ENCODE measurements around the gene GFRA4.

GFRA4 gene

GRCh38 chr20:3663031-3663701 lies at the start of gene GFRA4:
Gene GFRA4, minus strand, starts transcription at chr20:3663399. Its CDS starts 0 bp downstream, at chr20:3663399.
- DNase-seq (ENCODE audit: low read depth in 3 of 3, low spot score in 1 of 3) = no peak

DNA sequence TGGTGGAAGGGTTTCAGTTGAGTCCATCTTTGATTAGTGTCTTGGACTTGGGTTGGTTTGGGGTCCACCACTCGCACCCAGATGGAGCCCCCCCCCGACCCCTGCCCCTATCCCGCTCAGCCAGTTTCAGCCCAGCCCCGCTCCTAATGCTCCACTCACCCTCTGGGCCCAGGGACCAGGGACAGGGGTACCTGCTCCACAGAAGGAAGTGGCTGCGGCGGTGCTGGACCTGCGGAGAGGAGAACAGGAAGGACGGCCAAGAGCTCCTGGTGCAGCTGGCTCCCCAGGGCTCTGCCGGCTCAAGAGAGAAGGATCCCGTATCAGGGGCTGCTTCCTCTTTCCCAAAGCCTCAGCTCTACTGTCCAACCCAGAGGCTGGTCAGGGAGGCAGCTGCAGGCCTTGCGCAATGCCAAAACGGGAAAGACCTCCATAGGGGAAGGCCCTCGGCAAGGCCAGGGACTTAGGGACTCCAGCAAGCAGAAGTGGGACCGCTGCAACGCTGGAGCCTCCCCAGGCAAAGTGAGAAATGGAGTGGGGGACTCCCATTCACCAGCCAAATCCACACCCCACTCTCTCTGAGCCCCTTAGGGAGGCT lies 49.2 kb upstream of the GFRA4 start, which contains the start of gene SIGLEC1:
TSS of gene SIGLEC1 (minus strand) at position 322 of the 595 bp plus-strand sequence. CDS start 5,472 bp downstream, outside the sequence.
- DNase-seq (ENCODE audit: low read depth in 3 of 3, low spot score in 1 of 3) = no peak

- DNase-seq (ENCODE audit: low read depth in 3 of 3, low spot score in 1 of 3) = no peak
Observed at GRCh38 chr20:3711484-3711941, 48.3 kb upstream of the GFRA4 start.

DNA sequence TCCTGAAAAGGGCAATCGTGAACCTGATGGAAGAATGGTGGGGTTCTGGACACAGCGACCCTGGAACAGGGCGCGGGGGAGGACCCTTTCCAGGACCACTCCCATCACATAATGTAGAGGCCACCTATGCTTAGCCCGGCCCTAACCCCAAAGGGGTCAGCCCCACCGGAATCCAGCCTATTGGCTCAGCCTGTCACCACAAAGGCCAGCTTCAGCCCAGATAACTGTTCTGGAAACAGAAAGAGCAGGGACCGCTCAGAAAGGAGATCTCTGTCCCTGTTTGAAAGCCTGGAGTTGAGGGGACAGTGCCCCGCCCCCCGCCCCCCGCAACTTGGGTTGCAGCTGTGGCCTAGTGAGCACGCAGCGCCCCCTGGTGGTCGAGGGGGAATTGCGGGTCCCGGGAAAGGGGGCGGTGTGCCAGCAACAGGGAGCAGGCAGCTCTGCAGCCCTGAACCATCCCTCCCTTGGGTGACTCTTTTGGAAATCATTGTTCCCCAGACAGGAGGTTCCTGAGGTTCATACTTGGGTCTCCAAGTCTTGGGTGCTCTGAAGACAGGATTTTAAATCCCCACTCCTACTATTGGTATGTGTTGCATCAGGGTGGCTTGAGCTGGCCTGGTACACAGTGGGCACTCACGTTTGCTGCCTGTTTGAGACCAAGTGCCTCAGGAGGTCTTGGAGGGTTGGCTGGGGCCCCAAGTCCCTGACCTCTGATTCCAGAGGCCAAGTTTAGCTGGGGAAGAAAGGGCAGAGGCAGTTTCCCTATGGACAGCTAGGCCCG lies 47.7 kb upstream of the GFRA4 start:
- DNase-seq (ENCODE audit: low read depth in 3 of 3, low spot score in 1 of 3) = peak; percentile 17 to 81 (median 43)

DNA sequence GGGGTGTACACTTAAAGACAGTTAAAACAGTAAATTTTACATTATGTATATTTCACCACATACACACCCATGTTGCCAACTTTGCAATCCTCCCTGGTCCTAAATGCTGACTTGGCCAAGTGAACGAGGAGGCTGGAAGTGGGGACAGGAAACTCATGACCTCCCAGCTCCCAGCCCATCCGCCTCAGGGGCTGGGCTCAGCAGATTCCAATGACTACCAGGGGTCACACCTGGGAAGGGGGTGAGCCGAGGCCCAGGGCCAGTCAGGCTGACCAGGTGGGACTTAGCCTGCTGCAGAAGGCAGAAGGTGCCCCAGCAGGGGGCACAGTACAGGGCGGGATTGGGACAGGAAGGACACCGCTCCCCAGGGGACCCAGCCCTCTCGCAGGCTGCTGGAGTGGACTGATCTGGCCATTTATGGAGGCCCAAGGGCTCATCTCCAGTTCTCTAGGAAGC lies 46.8 kb upstream of the GFRA4 start:
- no peak for DNase-seq (ENCODE audit: low read depth in 3 of 3, low spot score in 1 of 3)

DNA sequence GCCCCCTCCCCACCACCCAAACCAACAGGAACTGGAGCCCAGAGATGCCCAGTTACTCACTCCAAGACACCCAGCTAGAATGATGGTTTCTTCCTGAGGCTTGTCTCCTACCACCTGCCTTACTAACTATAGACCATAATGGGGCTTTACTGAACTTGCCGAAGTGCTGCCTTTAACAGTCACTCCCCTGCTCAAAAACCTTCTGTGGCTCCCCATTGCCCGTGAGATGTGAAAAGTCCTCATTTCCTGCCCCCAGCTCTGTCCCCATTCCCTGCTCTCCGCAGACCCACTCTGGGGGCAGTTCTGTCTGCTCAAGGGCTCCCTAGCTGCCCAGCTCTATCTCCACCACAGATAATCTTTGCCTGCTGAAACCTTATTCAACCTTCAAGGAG lies 44.3 kb upstream of the GFRA4 start:
- DNase-seq (ENCODE audit: low read depth in 3 of 3, low spot score in 1 of 3) = no peak

DNA sequence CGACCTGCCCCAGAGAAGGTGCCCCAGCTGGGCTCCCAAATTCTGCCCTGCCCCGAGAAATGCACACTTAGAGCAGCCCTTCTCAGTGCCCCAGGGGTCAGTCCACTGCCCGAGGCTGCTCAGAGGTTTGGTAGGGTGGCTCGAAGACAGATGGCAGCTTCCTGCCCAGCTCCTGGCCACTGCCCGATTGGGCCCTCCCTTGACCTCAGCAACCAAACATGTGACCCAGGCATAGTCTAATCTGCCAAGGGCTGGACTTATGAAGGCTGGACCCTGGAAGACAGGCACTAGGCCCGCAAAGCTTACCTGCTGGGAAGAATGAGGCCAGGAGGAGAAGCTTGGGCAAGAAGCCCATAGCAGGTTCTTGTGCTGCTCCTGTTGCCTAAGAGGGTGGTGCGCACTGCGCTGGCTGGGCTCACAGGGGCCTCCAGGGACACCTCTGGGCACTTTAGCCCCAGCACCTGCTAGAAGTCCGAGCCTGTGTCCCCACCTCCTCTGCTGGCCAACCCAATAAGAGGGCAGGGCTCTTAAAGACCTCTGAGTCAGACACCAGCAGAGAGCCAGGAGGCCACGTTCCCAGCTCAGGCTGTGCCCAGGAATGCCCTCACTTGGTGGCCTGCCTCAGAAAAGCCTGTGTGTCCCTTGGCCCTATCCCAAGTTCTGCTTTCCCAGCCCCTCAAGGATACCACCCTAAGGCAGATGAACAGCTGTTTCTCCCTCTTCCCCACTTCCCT lies 43.7 kb upstream of the GFRA4 start:
- no peak for DNase-seq (ENCODE audit: low read depth in 3 of 3, low spot score in 1 of 3)

DNA sequence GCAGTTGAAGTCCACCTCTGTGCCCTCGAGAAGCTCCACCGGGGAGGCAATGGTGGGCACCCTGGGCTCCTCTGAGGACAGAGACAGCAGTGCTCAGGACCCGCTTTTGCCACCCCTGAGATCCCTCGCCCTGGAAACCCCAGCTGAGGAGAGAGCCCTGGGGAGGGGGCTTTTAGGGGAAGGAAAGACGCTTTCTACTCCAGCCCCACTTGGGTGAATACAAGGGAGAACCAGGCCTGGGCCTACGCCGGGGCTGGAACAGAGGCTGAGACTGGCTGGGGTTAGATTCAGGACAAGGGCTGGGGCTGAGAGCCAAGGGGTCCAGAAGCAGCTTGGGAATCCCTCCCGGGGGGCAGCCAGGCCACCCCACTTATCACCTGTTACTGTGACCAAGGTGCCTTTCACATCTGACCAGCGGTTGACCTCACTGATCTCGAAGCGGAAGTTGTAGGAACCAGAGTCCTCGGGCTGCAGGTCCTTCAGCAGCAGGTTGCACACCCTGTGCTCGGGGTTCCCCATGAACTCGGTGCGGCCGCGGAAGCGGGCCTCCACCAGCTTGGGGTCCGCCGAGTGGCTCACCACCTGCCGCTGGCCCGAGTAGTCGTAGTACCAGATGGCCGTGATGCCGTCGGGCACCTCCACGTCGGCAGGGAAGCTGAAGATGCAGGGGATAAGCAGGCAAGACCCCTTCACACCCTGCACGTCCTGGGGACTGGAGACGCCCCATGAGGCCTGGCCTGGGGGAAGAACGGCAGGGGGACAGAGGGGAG lies 43.0 kb upstream of the GFRA4 start:
- no peak for DNase-seq (ENCODE audit: low read depth in 3 of 3, low spot score in 1 of 3)

DNA sequence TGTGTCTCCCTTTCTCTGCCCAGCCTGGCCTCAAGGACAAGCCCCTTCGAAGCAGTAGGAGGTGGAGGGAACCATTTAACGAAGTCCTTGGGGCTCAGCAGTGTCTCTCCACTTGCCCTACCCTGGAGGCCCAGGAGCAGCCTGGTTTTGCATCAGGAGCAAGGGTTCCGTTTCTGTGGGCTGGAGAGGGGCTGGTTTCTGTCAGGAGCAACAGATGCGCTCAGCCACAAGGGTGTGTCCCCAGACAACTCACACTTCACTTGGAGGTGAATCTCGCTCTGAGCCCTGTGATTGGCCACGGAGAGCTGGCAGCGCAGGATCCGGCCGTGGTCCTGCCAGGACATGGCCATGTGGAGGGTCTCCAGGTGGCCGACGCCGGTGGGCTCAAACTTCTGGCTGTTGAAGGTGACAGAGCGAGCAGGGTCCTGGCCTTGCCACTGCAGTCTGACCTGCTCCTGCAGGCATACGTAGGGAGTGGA lies 42.3 kb upstream of the GFRA4 start:
- no peak for DNase-seq (ENCODE audit: low read depth in 3 of 3, low spot score in 1 of 3)

- no peak for DNase-seq (ENCODE audit: low read depth in 3 of 3, low spot score in 1 of 3)
Observed at GRCh38 chr20:3704087-3704486, 40.9 kb upstream of the GFRA4 start.

- DNase-seq (ENCODE audit: low read depth in 3 of 3, low spot score in 1 of 3) = no peak
Observed at GRCh38 chr20:3702611-3703391, 39.6 kb upstream of the GFRA4 start.

DNA sequence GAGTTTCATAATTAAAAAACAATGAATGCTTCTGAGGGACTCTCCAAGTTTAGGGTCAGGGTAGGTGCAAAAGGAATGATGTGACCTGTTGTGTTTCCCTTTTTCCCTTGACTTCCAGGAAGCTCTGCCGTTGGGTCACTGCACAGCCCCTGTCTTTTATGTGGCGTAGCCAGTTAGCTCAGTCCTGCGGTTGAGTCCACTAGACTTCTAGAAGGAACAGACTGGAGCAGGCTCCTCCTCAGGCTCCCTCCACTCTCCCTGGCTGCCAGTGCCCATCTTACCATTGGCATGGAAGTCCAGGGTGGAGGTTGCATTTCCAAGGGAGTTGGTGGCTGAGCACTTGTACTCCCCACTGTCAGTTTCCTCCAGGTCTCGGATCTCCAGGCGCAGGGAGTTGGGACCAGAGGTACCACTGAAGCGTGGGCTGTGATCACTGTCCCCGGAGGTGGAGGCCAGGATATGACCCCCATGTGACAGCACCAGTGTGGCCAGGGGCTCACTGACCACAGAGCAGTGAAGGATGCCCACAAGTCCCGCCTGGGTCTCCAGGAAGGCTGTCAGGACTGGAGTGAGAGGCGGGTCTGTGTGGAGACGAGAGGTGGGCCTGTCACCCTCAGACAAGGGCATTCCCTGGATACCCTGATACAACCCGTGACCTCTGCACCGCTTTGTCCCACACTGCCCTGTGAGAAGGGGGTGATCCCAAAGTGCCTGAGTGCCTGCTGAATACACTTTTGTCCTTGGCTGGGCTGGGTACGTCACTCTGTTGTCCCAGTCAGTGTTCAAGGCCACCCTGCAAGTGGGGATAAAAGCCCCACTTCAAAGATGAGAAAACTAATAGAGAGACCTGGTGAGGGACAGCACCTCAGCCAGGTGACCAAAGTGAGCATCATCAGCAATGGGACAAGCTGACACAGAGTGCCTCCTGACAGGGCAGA lies 38.1 kb upstream of the GFRA4 start:
- DNase-seq (ENCODE audit: low read depth in 3 of 3, low spot score in 1 of 3) = no peak

DNA sequence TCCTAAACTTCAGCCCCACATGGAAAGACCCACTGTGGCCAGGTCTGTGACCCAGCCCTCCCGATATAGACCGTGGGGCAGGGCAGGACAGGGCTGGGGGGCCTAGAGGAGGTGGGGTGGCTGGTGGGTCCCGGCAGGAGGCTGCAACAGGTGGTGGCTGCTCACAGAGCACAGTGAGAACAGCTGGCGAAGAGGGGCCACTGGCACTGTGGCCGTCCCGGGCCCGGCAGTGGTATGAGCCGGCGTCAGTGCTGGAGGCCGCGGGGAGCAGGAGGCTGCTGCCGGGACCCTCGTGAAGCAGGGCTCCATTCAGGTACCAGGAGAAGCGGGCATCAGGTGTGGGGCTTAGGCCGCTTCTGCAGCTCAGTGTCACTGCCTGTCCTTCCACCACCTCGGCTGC lies 35.8 kb upstream of the GFRA4 start:
- DNase-seq (ENCODE audit: low read depth in 3 of 3, low spot score in 1 of 3) = no peak

GRCh38 chr20:3698591-3699001 lies 35.4 kb upstream of the GFRA4 start:
- DNase-seq (ENCODE audit: low read depth in 3 of 3, low spot score in 1 of 3) = no peak

- no peak for DNase-seq (ENCODE audit: low read depth in 3 of 3, low spot score in 1 of 3)
Observed at GRCh38 chr20:3697588-3698305, 34.5 kb upstream of the GFRA4 start.

DNA sequence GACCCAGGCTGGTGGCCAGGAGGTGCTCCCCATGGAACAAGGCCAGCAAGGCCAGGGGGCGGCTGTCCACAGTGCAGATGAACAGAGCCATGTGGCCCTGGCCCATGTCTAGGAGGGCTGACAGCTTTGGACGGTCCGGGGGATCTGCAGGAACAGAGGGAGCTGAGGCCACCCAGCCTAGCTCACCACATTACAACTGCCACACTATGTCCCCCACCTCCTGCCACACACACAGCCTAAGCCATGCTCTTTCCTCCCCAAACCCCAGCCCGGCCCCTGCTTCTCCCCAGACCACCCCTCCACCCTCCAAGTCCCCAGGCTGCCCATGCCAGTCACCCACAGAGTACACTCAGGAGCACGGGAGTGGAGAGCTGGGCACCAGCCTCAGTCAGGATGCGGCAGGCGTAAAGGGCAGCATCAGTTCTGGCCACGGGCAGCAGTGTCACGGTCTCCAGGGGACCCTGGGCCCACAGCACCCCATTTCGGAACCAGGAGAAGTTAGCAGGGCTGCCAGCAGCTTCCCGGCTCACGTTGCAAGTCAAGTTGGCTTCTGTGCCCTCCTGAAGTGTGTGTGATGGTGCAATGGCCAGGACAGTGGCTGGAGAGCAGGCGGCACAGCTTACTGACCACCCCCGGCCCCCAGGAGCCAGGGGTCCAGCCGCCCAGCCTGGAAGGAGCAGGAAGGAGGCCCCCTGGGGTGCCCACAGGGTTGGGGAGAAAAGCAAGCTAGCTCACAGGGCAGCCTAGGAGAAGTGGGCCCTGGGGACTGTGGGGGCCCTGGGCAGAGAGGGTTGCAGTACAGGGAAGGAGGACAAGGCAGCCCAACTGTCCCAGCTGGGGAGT lies 33.8 kb upstream of the GFRA4 start:
- DNase-seq (ENCODE audit: low read depth in 3 of 3, low spot score in 1 of 3) = no peak

- DNase-seq (ENCODE audit: low read depth in 3 of 3, low spot score in 1 of 3) = no peak
Observed at GRCh38 chr20:3696200-3696599, 33.0 kb upstream of the GFRA4 start.

Measured in stimulated activated CD4-positive, alpha-beta T cell treated with anti-CD3 and anti-CD28 coated beads, TNF-alpha, amount 100 ng/mL, for 1 hour (primary cell).